HG02852 (cell line): ENCODE results near the gene TMEM50A.
A peak's percentile ranks its signal among the peaks of the same experiment; 100 is the strongest.
"Not testable (repeated sequence)": the region's sequence is repeated elsewhere in the genome, so short reads cannot be mapped to it uniquely, and the experiment has no call there.

Experiments used
- ATAC-seq: cut with Tn5 transposase; IDR thresholded peaks from one replicate; pipeline ENCODE4 v1.9.1; 2021; ENCODE audit warnings: mild to moderate bottlenecking, moderate library complexity; ENCODE audit not compliant: unreplicated experiment

Gene TMEM50A

DNA sequence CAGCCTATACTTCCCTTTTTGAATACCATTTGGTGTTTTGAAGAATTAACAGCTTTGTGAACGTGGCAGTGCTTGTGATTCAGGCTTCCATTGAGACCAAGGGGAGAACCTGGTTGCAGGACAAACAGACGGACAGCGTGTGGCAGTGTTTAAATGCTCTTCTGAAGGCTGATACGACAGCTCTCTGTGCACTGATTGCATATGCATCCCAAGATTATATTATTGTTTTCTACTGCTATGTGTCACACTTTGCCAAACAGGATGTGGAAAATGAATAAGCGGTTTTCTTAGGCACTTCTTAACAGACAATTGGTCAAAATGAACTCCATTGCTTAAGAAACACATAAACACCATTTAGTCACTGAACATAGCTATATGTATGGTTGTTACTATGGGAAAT lies 8.2 kb upstream of the TMEM50A start:
- ATAC-seq = not testable (repeated sequence)

DNA sequence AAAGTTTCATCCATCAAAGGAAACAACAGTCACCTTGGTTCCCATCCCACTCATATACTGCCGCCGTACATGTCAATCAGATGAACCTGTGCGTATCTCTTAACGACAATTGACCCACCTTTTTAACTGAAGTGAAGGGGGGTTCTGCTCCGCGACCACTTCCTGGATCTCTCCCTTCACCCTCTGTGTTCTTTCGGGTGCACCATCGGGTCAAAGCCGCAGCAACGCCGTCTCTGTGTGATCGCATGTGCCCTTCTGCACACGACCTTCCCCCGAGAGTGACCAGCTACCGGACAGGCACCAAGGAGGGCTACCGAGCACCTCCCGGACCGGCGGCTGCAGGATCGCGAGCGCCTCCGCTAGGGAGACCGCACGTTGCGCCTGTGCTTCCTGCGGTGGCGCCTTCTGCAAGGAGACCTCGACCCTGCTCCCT lies 1.2 kb upstream of the TMEM50A start:
- ATAC-seq = peak; percentile 17

DNA sequence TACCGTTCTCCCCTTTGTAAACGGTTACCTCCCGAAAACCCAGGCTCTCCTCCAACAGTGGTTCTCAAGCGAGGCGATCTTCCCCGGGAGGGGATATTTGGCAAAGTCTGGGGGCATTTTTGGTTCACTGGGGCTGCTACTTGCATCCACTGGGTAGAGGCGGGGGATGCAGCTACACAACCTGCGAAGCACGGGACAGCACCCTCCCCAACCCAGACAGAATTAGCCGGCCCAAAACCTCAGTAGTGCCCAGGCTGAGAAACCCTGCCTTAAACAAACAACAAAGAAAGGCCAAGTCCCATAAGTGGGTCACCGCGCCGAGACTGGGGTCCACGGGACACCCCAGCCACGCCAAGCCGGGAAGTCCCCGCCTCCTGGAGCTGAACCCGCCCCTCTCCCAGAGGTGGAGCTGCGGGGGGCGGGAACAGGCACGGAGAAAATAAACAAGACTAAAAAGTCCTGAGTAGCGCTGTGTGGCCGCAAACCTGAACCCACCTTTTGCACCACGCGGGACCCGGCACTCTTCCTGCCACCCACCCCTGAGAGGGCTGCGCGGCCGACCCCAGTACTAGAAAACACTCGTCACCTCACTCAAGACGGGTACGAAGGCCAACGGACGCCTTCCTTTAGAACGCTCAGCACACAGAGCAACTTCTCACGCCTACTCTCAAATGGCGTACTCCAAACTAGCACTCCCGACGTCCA lies 499 bp upstream of the TMEM50A start:
- peak; percentile 50 for ATAC-seq

DNA sequence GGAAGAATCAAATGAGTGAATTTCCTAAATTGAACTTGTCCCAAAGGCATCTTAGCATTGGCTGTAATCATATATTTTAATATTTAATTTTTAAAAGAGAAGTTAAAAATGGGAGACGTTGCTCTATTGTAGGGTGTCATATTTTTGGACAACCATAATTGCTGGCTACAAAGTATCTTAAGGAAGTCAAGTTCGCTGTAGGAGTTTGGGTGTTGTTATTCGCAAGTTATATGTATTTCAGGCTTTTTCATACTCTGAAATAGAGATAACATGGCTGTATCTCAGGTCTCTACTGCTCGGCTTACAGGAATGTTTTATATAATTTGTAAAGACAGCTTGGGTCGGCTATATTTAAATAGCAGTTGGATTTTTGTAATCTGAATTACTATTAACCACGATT lies 852 bp downstream of the TMEM50A start:
- no peak for ATAC-seq

DNA sequence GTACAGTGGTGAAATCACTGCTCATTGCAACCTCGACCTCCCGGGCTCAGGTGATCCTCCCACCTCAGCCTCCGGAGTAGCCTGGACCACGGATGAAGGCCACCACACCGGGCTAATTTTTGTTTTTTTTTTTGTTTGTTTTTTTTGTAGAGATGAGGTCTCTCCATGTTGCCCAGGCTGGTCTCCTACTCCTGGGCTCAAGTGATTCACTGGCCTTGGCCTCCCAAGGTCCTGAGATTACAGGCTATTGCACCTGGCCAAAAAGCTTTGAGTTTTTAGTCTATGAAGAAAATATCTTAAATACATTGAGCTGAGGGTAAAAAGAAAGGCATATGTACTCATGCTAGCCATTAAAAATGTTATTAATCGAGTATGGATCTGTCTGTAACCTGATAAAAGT lies 3.6 kb downstream of the TMEM50A start:
- no peak for ATAC-seq

DNA sequence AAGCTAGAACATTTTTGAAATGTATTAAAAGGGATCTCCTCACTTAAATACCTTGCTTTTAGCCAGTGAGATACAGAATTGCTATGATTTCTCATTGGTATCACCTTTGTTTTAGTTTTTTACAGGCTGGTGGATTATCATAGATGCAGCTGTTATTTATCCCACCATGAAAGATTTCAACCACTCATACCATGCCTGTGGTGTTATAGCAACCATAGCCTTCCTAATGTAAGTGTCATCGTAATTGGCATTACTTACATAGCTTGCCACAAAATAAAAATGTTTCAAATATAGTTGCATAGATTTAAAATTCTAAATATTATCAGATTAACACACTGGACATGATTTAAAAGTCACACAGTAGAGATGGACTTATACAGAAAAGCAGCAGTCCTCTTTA lies 4.7 kb downstream of the TMEM50A start:
- ATAC-seq = no peak

DNA sequence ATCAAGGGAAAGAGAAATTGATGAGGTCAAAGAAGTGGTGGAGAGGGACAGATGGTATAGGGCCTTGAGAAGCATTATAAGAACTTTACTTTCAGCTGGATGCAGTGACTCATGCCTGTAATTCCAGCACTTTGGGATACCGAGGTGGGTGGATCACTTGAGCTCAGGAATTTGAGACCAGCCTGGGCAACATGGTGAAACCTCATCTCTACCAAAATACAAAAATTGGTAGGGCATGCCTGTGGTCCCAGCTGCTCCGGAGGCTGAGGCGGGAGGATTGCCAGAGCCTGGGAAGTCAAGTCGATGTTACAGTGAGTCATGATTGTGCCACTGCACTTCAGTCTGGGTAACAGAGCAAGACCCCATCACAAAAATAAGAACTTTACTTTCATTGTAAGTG lies 5.7 kb downstream of the TMEM50A start:
- ATAC-seq = no peak

DNA sequence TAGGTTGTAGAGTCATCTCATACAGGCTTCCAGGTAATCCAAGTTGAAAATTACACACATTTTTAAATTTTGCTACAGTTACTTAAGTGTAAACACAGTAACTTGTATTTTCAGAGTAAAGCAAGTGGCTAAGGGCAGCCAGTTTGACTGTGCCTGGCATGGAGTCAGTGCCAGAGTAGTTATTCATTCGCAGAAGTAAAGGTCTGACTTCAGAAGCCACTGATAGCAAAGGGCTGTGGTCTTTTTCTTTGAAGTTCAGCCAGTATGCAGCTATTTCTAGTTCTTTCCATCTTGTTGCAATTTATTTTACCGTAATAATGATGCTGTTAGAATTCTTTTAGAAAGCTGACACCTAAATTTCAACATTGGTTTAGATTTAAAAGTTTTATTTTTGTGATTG lies 9.4 kb downstream of the TMEM50A start:
- no peak for ATAC-seq

DNA sequence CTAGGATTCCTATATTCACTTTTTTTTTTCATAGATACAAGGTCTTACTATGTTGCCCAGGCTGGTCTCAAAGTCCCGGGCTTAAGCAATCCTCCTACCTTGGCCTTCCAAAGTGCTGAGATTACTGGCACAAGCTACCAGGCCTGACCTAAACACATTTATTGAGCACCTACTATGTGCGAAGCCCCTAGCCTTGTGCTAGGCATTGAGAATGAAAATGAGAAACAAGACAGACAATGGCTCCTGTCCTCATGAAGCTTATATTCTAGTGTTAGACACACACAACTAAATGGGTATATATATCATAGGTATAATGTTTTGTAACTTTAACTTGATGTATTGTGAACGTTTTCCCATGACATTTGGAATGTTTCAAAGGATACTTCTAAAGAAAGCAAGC lies 11.5 kb downstream of the TMEM50A start:
- ATAC-seq = no peak

DNA sequence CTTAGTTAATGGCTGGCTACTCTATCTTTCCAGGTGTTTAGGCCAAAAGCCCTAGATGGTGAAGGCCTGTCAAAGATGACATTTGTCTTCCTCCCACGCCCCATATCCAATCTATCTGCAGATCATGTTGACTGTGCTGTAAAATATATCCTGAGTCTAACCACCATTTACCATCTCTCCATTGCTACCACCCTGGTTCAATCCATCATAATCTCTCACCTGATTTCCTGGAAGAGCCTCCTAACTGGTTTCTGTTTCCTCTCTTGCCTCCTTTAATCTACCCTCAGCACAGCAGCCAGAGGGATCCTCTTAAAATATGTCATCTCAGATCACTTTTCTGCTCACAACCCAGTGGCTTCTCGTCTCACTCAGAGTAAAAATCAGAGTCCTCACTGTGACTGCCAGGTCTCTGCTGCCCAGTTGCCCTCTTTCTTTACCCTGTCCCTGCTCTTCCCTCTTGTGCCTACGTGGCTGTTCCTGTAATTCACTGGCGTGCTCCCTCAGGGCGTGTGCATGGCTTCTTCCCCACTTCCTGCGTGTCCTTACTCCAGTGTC lies 17.8 kb downstream of the TMEM50A start:
- no peak for ATAC-seq

DNA sequence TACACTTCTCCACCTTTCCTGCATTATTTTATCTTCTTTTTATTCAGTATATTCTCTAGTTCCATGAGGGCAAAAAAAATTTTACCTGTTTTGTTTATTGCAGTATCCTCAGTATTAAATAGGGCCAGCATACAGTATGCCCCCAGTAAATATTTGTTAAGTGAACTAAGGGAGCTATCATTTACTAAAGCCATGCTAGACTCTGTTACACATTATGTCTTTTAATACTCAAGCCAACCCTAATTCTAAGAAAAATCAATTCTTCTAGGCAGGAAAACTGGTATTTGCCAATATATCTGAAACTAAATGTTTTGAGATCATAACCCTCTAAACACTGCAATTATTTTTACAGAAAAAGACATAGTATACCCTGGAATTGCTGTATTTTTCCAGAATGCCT lies 18.3 kb downstream of the TMEM50A start:
- no peak for ATAC-seq

DNA sequence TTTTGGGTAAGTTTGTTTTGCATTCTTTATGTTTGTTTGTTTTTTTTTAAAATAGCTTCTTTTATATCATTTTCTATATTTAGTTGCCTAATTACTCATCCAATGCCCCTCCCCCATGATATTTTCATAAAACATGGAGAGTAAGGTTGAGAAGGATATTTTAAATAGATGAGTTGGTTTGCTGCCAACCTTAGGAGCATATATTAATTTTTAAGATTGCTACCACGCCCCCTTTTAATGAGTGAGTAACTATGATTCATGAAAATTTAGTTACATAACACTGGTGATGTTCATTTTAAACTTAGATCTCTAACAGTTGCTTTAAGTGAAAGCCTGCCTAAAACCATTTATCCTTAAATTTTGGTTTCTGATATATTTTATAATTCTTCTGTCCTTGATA lies 18.7 kb downstream of the TMEM50A start:
- ATAC-seq = no peak

DNA sequence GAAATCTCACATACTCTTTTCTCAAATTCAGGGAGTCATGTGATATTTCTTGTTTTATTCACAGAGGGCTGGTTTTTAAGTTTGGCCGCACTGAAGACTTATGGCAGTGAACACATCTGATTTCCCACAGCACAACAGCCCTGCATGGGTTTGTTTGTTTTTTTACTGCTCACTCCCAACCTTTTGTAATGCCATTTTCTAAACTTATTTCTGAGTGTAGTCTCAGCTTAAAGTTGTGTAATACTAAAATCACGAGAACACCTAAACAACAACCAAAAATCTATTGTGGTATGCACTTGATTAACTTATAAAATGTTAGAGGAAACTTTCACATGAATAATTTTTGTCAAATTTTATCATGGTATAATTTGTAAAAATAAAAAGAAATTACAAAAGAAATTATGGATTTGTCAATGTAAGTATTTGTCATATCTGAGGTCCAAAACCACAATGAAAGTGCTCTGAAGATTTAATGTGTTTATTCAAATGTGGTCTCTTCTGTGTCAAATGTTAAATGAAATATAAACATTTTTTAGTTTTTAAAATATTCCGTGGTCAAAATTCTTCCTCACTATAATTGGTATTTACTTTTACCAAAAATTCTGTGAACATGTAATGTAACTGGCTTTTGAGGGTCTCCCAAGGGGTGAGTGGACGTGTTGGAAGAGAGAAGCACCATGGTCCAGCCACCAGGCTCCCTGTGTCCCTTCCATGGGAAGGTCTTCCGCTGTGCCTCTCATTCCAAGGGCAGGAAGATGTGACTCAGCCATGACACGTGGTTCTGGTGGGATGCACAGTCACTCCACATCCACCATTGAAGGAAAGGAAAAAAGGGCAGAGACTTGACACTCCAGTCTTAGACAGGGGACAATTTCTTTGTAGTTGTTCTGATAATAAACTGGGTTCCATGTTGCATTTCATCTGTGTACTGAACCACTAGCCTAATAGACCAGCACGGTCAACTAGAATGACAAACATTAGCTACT lies 22.8 kb downstream of the TMEM50A start:
- ATAC-seq = no peak

DNA sequence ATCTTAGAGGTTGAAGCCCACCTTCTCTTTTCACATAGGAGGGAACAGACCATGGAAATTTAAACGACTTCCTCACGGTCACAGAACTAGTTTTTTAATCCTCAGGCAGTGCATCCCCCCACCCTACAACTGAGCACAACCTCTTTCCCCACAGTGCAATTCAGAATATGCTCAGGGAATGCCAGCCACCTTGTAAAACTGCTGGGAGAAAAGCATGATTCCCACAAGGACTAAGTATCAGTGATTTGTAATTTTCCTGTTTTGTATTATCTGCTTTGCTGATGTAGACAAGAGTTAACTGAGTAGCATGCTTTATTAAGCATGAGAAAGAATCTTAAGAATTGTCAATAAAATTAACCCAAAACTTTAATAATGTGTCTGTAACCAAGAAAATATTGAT lies 23.8 kb downstream of the TMEM50A start:
- no peak for ATAC-seq

DNA sequence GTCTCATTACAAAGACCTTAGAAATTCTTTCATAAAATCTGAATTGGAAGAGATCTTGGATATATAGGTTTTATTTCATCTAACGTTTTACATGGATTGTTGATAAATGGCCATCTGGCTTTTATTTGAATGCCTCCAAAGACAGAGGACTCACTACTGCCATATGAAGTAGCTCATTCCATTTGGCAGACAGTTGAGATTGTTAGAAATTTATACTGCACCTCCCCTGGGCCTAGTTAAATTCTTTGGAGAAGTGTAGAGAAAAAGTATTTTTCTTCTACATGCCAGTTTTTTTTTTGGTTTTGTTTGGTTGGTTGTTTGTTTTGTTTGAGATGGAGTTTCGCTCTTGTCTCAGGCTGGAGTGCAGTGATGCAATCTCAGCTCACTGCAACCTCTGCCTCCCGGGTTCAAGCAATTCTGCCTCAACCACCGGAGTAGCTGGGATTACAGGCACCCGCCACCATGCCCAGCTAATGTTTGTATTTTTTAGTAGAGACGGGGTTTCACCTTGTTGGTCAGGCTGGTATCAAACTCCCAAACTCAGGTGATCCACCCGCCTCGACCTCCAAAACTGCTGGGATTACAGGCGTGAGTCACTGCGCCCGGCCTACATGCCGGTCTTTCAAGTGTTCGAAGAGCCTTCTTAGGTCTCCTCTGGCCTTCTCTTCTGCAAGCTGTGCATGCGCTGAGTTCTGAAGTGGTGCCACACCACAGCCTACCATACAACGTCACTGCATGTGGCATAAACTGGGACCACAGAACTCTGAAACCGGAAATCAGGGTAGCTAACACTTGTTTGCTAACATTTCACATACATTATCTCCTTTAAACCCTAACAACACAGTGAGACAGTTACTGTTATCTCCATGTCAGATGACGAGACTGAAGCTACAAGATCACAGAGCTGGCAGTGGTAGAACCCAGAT lies 24.8 kb downstream of the TMEM50A start:
- ATAC-seq = not testable (repeated sequence)

DNA sequence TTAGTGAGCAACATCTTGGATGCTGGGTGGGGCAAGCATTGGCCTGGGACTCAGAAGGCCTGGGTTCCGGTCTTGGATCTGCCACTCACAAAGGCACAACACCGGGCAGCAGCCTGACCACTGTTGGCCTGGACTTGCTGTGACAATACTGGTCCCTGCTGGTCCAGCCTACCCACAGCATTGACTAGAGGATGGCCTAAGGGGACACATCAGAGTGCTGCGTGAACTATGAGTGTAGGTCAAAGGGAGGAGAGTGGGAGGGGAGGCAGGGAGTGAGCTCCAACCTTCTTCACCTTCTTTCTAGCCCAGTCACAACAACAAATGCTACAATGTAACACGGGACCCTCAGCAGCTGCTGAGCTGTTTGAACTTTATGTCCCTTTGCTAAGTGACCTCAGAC lies 31.1 kb downstream of the TMEM50A start:
- no peak for ATAC-seq

DNA sequence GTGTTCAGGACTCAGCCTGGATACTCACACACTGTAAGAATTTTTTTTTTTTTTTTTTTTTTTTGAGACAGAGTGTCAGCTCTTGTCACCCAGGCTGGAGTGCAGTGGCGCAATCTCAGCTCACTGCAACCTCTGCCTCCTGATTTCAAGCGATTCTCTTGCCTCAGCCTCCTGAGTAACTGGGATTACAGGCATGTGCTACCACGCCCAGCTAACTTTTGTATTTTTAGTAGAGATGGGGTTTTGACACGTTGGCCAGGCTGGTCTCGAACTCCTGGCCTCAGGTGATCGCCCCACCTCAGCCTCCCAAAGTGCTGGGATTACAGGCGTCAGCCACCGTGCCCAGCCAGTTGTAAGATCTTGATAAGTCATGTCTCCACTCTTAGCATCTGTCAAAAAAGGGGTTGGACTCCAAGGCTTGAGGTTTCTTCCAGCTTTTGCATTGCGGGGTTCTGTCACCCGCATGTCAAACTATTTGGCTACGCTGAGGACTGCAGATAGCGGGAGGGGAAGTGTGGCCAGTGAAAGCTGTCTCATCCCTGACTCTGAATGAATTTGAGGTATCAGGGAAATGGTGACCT lies 31.6 kb downstream of the TMEM50A start:
- not testable (repeated sequence) for ATAC-seq

DNA sequence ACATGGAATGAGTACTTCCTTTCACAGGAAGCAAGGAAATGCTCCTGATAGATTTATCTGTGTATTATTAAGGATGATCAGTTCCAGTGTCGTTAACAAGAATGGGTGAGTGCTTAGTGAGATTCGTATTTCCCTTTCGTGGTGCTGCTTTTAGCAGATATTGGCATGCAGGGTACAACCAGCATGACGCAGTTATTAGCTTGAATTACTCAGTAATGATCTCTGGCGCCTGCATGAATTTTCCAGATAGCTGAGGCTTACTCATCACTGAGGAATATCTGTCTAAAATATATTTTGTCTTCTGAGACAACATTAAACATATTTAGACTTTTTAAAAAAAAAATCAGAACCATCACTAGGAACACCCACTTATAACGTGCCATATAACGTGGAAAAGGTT lies 33.6 kb downstream of the TMEM50A start:
- not testable (repeated sequence) for ATAC-seq

DNA sequence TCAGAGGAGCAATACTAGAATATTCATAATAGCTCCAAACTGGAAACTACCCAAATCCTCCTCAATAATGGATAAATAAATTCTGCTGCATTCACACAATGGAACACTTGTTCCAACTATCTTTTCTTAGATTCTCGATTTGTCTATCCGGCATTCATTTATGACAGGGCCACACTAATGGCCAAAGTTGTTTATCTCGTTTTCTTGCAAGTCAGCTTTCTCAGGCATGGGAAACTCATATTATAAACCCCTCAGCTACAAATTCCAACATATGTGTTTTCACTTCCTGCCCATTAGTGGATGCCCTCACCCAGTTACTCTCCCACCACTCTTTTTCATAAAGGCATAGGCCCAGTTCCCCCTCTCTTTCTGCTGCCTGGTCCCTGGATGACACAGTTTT lies 40.2 kb downstream of the TMEM50A start:
- ATAC-seq = not testable (repeated sequence)

DNA sequence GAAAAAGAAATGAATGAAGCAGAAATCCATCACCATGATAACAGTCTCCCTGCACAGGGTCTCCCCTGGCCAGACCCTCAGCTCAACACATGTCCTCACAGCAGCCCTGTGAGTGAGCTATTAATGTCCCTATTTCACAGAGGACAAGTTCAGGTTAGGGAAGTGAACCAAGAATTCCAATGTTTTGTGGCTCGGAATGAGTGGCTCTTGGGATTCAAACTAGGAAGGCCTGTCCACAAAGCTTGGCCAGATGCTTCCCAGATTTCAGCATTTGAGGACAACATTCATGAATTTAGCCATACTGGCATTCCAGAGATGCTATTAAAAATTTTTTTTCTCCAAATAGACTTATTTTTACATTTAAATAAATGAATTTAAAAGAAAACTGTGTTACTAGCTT lies 44.4 kb downstream of the TMEM50A start:
- ATAC-seq = not testable (repeated sequence)
